NB4 (cell line): ENCODE measurements around the gene TLE6.

ENCODE experiments used
- DNase-seq: peaks from one replicate; pipeline ENCODE4 v3.0.0; 2010; ENCODE audit warnings: low read depth
- H3K4me3 ChIP-seq: one replicate; pipeline ENCODE4 v1.5.1; 2011; ENCODE audit warnings: mild to moderate bottlenecking, low read depth, low read length, moderate library complexity
- MAX ChIP-seq: IDR thresholded peaks from 2 replicates; pipeline ENCODE4 v1.6.1; 2011; ENCODE audit warnings: low read depth, low read length
- MYC ChIP-seq: IDR thresholded peaks from 2 replicates; pipeline ENCODE4 v1.6.1; 2011; ENCODE audit warnings: low read depth, low read length
- POLR2A ChIP-seq: IDR thresholded peaks from 2 replicates; pipeline ENCODE4 v1.6.1; 2011; ENCODE audit warnings: mild to moderate bottlenecking; ENCODE audit not compliant: insufficient read length; ENCODE audit errors: extremely low read depth
- TF ChIP-seq, protein P1 (sequence below): IDR thresholded peaks from one replicate; pipeline ENCODE4 v1.5.1; 2012; ENCODE audit warnings: low read depth, low read length

TLE6 gene

DNA sequence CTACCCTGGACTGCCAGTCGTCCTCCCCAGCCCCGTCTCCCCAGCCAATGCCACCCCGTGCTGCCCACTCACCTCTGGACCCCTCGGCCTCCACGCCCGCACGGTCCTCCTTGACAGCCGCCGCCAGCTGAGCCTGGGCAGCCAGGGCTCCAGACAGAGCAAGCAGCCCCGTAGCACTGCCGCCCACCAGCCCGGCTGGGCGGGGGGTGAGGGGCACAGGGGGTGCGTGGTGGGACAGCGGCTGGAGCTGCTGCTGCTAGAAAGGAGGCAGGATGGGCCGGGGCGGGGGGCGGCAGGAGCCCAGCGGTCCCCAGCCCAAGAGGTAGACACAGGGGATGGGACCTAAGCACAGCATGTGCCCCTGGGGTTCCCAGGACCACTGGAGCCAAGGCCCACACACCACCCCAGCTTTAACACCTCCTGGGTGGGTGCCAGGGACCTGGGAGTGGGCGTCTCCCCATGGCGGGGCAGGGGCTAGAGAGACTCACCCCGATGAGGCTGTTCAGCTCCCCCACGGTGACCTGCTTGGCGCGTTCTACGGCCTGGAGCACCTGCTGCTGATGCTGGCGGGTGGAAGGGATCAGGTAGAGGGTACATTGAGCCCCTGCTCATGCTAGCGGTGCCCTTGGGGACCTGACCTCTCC lies 42.0 kb downstream of the TLE6 start:
- no peak overlapping the region for H3K4me3 ChIP-seq
- TF ChIP-seq MAX (no peak), POLR2A (no peak), MYC (no peak)
- TF ChIP-seq, protein P1, sequence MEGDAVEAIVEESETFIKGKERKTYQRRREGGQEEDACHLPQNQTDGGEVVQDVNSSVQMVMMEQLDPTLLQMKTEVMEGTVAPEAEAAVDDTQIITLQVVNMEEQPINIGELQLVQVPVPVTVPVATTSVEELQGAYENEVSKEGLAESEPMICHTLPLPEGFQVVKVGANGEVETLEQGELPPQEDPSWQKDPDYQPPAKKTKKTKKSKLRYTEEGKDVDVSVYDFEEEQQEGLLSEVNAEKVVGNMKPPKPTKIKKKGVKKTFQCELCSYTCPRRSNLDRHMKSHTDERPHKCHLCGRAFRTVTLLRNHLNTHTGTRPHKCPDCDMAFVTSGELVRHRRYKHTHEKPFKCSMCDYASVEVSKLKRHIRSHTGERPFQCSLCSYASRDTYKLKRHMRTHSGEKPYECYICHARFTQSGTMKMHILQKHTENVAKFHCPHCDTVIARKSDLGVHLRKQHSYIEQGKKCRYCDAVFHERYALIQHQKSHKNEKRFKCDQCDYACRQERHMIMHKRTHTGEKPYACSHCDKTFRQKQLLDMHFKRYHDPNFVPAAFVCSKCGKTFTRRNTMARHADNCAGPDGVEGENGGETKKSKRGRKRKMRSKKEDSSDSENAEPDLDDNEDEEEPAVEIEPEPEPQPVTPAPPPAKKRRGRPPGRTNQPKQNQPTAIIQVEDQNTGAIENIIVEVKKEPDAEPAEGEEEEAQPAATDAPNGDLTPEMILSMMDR: no peak
- DNase-seq: no peak

GRCh38 chr19:3020321-3020960 lies 43.1 kb downstream of the TLE6 start:
- TF ChIP-seq POLR2A (no peak), MAX (no peak), MYC (no peak)
- TF ChIP-seq, protein P1: no peak
- no peak for DNase-seq
- H3K4me3 ChIP-seq: no peak overlapping the region

GRCh38 chr19:3024509-3024869 lies 47.1 kb downstream of the TLE6 start:
- TF ChIP-seq MAX: no peak
- no peak for TF ChIP-seq POLR2A
- no peak for TF ChIP-seq MYC
- TF ChIP-seq, protein P1: no peak
- H3K4me3 ChIP-seq: no peak overlapping the region

GRCh38 chr19:3024870-3025548 lies 47.6 kb downstream of the TLE6 start:
- H3K4me3 ChIP-seq: no peak overlapping the region
- TF ChIP-seq POLR2A (no peak), MYC (no peak), MAX (no peak)
- TF ChIP-seq, protein P1: no peak
- DNase-seq: no peak

More at GRCh38 chr19:3024509-3024869, 47.1 kb downstream of the TLE6 start:
- DNase-seq: no peak

DNA sequence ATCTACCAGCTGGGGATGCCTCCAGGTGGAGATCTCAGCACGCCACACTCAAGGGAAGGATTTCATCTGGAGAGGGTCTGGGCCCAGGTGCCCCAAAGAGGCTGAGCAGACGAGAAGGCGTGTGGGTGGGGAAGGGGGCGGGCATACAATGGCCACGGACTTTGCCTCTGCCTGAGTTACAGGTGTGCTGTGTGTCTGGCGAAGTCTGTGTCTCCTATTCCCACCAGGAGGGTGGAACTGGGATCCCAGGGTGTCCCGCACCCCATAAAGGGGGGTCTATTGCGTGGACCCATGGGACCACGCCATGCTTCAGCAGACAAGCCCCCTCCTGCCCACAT lies 48.2 kb downstream of the TLE6 start:
- H3K4me3 ChIP-seq: no peak overlapping the region
- TF ChIP-seq MYC (no peak), POLR2A (no peak), MAX (no peak)
- TF ChIP-seq, protein P1: no peak
- no peak for DNase-seq
